IMR-90 (cell line): ENCODE results near the gene DEFB108B.
"Not testable (repeated sequence)": the region's sequence is repeated elsewhere in the genome, so short reads cannot be mapped to it uniquely, and the experiment has no call there.

Source experiments
- TF ChIP-seq, protein P1 (sequence below): conservative IDR thresholded peaks from 2 replicates; pipeline ENCODE4 v1.5.1; 2012; ENCODE audit warnings: mild to moderate bottlenecking, low read depth, low read length, improper control_type of control experiment
- TF ChIP-seq, protein P2 (sequence below): fragments of 150-350 bp; IDR thresholded peaks from 2 replicates; pipeline ENCODE4 v1.6.1; 2016; ENCODE audit warnings: low read depth, mild to moderate bottlenecking, low read length, moderate library complexity, borderline replicate concordance
- TF ChIP-seq, protein P3 (sequence below): fragments of 150-350 bp; IDR thresholded peaks from 2 replicates; pipeline ENCODE4 v1.6.1; 2017; ENCODE audit warnings: mild to moderate bottlenecking, antibody characterized with exemption, low read length, low read depth

DNA sequence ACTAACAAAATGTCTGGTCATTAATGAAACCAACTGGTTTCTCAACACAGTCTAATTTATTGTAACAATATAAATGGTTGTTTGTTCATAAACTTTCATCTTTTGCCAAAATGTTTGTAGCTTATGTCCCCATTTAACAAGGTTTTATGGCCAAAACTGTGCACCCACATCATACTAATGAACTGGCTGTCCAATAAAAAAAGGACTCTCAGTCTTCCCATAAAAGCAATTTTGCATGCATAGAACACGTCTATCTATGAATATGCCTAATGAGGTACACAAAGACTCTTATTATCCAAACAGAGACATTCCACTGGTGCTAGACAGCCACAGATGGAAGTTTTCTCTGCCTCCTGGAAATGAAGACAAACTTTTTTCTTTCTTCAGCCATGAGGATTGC, at the start of gene DEFB108B:
- TF ChIP-seq, protein P1, sequence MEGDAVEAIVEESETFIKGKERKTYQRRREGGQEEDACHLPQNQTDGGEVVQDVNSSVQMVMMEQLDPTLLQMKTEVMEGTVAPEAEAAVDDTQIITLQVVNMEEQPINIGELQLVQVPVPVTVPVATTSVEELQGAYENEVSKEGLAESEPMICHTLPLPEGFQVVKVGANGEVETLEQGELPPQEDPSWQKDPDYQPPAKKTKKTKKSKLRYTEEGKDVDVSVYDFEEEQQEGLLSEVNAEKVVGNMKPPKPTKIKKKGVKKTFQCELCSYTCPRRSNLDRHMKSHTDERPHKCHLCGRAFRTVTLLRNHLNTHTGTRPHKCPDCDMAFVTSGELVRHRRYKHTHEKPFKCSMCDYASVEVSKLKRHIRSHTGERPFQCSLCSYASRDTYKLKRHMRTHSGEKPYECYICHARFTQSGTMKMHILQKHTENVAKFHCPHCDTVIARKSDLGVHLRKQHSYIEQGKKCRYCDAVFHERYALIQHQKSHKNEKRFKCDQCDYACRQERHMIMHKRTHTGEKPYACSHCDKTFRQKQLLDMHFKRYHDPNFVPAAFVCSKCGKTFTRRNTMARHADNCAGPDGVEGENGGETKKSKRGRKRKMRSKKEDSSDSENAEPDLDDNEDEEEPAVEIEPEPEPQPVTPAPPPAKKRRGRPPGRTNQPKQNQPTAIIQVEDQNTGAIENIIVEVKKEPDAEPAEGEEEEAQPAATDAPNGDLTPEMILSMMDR: not testable (repeated sequence)
- TF ChIP-seq, protein P2, sequence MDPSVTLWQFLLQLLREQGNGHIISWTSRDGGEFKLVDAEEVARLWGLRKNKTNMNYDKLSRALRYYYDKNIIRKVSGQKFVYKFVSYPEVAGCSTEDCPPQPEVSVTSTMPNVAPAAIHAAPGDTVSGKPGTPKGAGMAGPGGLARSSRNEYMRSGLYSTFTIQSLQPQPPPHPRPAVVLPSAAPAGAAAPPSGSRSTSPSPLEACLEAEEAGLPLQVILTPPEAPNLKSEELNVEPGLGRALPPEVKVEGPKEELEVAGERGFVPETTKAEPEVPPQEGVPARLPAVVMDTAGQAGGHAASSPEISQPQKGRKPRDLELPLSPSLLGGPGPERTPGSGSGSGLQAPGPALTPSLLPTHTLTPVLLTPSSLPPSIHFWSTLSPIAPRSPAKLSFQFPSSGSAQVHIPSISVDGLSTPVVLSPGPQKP: not testable (repeated sequence)
- TF ChIP-seq, protein P3, sequence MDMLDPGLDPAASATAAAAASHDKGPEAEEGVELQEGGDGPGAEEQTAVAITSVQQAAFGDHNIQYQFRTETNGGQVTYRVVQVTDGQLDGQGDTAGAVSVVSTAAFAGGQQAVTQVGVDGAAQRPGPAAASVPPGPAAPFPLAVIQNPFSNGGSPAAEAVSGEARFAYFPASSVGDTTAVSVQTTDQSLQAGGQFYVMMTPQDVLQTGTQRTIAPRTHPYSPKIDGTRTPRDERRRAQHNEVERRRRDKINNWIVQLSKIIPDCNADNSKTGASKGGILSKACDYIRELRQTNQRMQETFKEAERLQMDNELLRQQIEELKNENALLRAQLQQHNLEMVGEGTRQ: not testable (repeated sequence)
